HG03432 (cell line): Measurements from ENCODE around the gene LOC128125822.
"Not testable (repeated sequence)": the region's sequence is repeated elsewhere in the genome, so short reads cannot be mapped to it uniquely, and the experiment has no call there.

Experiments used
- ATAC-seq: cut with Tn5 transposase; IDR thresholded peaks from one replicate; pipeline ENCODE4 v1.9.1; 2021; ENCODE audit warnings: mild to moderate bottlenecking, moderate library complexity; ENCODE audit not compliant: unreplicated experiment

The LOC128125822 gene

DNA sequence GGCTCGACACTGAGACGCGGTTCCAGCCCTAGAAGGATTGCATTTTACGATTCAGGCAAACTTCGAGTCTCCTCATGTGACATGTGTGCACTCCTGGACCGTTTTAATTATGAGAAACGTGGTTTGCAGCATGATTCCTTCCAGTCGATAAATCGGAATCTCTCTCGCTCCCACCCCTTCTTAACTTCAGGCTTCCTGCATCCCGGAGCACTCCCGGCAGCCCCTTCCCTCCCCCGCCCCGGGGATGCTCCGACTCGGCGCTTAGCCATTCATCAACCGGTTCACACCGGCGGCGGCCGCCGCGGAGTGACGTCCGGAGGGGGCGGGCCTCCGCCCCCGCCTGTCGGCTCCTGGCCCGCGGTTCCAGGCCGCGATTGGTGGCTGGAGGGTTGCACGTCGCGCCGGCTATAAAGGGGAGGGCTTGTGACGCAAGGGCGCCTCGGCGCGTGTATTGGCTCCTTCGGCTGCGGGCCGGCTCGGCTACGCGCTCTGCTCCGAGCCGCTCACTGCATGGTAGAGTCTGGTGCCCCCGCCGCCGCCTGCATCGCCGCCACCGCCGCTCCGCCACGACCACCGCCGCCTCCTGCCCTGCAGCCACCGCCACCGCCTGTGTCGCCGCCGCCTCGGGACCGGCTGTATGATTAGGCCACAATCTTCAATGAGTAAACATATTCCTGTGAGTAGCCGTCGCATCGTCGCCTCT, at the start of gene LOC128125822, which contains the start of gene PTP4A1:
LOC128125822 (plus strand) TSS at position 437 of the 703 bp plus-strand sequence.
PTP4A1 (plus strand) TSS at position 437 of the 703 bp plus-strand sequence. CDS start 4,401 bp downstream, outside the sequence.
- ATAC-seq = peak; percentile 91

DNA sequence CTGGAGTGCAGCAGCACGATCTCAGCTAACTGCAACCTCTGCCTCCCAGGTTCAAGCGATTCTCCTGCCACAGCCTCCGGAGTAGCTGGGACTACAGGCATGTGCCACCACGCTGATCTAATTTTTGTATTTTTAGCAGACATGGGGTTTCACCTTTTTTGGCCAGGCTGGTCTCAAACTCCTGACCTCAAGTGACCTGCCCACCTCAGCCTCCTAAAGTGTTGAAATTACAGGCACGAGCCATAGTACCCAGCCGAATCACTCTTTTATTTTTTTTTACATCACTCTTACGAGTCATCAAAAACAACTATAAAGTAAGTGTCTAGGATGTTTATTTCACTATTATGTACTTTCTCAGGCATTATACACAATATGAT, 49.4 kb upstream of the LOC128125822 start:
- not testable (repeated sequence) for ATAC-seq

DNA sequence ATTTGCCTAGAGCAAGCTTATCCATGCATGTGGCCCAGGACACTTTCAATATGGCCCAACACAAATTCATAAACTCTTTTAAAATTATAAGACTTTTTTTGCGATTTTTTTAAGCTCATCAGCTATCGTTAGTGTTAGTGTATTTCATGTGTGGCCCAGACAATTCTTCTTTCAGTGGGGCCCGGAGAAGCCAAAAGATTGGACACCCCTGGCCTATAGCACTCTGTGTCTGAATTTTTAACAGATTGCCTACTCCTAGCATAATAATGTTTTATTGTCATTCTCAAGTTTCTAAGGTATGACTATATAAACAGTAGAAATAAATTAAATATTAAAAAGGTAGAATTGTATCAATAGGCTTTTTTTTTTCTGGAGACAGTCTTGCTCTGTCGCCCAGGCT, 48.6 kb upstream of the LOC128125822 start:
- ATAC-seq = no peak

DNA sequence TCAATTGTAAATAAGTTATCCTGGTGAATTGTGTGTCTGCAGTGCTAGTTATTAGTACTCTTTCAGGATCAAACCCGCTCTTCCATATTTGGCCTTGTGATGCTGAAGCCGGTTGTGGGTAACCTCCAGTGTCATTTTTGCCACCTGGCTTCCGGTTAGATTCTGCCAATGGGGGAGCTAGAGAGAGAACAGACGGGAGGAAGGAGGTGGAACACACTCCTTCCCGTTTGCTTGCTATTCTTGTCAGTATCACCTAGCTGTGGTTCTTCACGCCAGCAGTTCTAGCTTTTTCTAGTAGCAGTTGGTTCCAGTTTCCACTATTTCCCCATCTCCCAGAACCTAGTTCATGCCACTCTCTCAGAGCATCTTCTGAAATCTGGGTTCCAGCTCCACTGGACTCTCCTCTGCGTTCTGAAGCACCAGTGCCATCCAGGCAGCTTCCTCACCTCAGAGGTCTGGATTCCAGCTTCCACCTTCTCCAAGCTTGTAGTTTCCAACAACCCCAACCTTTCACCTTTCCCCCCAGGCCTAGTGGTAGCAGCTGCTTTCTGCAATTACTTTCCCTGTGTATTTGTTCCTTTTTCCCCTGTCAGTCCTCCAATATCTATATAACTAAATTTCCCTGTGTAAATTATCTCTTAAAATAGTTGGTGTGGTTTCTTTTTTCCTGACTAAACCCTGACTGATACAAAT, 46.9 kb upstream of the LOC128125822 start:
- no peak for ATAC-seq

DNA sequence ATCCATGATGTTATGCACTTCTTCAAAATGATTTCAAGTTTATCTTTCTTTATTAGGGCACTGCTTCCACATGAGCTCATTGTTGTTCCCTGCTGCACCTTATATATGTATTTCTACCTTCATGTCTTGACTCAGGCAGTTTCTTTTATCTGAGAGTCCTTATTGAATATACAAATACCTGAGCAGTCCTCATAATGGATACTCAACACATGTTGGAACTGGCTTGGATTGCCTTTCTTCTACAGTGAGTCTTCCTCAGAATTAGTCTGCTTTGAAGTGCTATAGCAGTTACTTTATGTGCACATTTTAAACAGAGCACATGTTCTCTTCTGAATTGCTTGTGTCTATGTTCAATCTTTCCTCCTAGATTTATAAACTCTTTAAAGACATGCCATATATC, 45.3 kb upstream of the LOC128125822 start:
- no peak for ATAC-seq

DNA sequence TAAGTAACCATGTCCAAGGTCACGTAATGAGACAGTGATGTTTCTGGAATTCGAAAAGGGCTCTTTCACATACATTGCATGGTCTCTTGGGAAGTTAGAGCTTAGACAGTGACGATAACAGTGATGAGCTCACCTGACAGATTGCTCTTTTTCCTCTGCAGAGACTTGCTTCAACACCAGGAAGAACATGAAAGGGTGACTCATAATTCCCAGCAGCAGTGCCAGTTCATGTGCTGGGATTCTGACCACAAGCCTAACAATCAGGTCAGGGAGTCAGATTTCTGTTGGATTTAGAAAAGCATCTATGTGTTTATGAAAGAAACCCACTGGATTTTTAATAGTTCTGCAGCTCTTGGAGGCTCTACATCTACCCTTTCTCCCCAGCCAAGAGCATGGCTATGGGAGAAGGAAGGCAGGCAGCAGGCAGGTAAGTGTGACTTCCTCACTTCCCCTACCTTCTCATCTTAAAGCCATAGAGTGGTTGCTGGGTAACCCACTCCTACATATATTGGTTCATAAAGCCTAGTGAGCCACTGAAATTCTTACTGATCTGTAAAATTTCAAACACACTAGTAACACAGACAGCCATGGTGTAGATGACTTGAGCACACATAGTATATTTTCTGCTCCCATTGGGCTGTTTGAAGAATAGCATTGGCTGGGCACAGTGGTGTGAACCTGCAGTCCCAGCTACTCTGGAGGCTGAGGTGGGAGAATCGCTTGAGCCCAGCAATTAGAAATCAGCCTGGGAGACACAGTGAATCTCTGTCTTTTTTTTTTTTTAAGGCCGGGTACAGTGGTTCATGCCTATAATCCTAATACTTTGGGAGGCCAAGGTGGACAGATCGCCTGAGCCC, 44.4 kb upstream of the LOC128125822 start:
- ATAC-seq = no peak

DNA sequence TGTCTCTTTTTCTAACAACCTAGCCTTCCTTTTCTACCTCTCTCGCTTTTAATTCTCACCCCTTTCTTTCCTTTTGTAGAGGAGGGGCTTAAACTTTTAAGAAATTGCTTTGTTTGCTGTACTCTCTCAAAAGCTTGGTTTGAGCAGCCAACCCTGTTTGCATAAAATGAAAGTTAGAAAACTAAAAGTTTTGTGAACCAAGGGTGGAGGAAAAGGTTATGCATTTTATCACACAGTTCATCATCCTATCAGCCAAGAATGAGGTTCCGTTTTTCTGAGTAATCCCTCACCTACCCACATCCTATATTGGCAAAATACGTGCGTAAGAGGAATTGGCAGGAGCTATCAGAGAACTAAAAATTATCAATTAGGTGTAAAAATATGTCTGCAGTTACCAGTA, 42.8 kb upstream of the LOC128125822 start:
- peak; percentile 47 for ATAC-seq

DNA sequence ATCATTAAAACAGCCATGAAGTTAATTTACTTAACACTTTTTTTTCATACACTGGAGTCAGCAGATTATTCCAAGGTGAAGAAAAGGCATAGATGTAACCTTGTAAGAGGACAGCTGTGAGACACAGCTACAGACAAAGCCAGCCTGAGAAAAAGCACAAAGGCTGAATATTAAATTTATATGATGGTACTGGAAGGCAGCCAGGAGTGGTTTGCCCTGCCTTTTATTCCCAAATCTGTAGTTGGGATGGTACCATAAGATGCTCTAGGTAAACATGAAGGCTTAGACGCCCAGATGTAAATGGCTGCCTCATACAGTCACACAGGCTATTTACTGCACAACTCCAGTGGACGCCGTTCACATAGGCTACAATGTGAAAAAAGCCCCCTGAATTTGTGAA, 42.1 kb upstream of the LOC128125822 start:
- ATAC-seq = no peak

DNA sequence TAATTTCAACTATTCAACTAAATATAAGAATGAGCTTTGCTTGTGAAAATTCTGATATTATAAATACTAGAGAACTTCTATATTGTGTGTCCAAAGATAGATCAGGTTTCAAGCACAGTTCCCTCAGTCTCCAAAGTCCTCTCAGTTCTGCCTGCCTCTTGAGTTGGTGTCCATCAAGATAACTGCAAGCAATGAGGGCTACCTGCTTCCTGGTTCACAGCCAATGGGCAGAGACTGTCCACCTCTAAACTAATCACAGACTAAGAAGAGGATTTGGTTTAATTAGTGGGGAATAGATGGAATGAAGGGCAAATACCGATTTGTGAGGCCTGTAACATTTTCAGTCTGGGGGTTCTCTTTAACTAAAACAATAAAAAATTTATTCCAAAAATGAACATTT, 41.3 kb upstream of the LOC128125822 start:
- ATAC-seq = no peak

DNA sequence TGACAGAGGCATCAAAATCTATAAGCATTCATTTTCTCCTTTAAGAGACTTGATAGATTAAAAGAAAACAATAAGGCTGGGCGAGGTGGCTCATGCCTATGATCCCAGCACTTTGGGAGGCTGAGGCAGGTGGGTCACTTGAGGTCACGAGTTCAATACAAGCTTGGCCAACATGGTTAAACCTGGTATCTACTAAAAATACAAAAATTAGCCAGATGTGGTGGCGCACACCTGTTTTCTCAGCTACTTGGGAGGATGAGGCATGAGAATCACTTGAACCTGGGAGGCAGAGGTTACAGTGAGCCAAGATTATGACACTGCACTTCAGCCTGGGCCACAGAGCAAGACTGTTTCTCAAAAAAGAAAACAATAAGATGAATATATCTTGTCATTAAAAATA, 39.3 kb upstream of the LOC128125822 start:
- no peak for ATAC-seq

DNA sequence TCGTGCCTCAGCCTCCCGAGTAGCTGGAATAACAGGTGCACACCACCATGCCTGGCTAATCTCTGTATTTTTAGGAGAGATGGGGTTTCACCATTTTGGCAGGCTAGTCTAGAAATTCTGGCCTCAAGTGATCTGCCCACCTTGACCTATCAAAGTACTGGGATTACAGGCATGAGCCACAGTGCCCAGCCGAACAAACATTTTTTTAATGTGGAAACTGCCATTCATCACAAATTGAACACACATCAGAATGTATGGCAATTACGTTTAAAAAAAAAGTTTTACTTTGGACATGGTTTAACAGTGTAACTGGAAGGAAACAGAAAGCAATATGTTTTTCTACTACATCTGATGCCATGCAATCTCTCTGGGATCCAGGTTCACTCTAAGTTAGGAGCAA, 38.3 kb upstream of the LOC128125822 start:
- no peak for ATAC-seq

DNA sequence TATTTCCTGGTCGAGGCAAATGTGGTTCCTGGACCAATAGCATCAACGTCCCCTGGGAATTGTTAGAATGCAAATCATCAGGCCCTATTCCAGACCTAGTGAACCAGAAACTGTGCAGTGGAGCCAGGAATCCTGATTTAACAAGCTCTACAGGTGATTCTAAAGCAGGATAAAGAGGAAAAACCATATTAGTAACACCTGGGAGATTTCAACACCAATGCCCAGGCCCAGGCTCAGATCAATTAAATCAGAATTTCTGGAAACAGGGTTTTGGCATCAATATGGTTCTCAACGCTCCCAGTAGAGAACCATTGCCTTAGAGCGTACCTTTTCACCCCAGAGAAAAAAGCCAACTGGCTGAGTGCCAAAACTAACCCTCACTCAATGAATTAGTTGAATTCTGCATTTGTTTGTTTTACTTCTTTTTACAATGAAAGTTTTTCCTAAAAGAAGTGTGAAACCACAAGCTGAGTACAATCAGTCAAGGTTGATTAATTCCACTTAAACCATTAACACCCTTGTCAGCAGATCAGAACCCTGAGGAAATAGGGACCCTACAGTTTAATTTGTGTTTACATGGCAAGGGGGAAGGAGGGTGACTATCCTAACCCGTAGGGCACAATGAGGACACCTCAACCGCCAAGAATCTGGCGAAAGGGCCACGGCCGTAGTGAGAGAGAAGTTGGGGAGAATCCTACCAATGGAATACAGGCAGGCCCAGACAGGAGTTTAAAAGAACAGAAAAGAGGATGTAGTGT, 34.9 kb upstream of the LOC128125822 start:
- ATAC-seq = peak; percentile 82

DNA sequence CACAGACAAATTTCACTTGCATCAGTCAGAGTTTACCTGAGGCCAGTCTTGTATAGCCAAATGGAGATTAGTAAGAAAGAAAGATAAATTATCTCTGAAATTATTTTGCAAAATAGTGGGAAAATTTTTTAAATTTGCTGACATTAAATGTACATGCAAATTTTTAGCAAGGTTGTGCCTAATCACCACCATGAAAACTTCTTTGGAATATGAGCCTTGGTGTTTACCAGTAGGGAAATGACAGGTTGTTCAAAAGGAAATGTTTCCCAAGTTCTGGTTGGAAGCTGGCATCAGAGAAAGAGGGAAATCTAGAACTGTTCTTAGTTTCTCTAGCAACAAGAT, 34.4 kb upstream of the LOC128125822 start:
- ATAC-seq = no peak

DNA sequence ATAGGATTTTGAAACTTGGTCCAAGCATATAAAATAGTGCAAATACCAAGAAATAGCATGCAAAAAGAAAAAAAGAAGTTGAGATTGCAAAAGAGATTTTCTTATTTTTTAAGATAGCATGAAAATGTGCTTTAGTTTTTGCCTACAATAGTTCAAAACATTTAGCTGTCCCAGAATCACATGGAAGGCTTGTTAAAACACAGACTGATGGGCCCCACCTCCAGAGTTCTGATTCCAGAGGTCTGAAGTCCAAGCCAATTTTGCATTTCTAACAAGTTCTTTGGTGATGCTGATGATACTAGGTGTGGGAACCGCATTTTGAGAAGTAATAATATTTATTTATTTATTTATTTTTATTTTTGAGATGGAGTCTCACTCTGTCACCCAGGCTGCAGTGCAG, 33.7 kb upstream of the LOC128125822 start:
- no peak for ATAC-seq

DNA sequence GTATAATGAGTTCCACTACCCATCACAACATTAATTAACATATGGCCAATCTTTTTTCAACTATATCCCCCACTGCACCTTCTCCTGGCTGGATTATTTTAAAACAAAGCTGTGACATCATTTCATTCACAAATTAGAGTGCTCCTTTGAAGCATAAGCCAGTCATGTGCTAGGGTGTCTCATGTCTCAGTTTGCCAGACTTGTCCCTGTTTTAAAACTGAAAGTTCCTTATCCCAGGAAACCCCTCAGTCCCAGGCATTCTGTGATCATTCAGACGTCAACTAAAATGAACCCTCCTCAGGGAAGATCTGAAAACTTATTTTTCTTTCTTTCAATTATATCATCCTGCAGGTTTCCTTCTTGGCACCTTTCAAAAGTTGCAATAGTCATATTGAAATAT, 29.3 kb upstream of the LOC128125822 start:
- ATAC-seq = no peak

DNA sequence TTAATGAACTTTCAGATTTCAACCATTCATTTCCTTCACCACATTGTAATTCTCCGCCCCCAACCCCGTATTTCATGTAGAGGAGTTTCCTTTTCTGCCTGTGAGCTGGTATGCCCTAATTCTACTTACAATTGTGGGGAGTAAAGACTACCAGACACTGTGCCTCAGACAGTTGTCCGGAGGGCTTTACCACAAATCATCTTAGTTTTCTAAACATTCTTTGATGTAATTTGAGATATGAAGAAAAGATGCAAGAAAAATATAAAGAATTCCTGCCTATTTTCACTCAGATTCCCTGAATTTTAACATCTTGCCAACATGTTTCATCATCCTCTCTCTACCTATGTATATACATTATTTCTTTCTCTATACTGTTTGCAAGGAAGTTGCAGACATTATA, 28.3 kb upstream of the LOC128125822 start:
- no peak for ATAC-seq

DNA sequence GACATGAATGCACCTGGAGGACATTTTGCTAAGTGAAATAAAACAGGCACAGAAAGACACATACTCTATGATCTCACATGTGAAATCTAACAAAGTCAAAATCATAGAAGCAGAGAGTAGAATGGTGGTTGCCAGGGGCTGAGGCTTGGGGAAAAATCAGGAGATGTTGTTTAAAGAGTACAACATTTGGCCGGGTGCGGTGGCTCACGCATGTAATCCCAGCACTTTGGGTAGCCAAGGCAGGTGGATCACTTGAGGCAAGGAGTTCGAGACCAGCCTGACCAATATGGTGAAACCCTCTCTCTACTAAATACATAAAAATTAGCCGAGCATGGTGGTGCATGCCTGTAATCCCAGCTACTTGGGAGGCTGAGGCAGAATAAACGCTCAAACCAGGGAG, 26.0 kb upstream of the LOC128125822 start:
- ATAC-seq = no peak

DNA sequence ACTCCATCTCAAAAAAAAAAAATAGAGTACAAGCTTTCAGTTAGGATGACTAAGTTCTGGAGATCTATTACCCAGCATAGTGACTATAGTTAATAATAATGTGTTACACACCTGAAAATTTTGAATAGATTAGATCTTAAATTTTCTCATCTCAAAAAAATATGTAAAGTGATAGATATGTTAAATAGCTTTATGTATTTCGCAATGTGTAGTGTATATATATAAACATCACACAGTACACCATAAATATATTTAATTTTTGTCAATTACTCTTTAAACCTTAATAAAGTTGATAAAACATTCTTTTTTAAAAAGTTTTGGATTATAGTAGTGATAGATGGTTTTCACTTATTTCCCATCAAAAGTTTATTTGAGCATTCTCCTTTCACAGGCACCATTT, 25.6 kb upstream of the LOC128125822 start:
- no peak for ATAC-seq

DNA sequence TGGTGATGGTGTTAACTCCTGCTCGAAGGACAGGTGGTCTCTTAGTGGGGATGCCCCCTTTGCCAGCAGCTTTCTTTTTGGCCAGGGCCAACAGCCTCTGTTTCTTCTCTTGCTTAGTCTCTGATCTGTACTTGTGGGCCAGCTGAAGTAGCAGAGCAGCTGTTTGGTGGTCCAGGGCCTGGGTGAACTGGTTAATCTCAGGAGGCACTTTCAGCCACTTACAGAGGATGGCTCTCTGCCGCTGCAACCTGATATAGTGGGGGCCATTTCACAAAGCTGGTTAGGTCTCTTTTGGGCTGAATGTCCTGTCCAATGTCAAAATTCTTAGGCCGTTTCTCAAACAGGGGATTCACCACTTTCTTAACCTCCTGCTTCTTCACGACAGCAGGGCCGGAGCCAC, 23.2 kb upstream of the LOC128125822 start:
- no peak for ATAC-seq

DNA sequence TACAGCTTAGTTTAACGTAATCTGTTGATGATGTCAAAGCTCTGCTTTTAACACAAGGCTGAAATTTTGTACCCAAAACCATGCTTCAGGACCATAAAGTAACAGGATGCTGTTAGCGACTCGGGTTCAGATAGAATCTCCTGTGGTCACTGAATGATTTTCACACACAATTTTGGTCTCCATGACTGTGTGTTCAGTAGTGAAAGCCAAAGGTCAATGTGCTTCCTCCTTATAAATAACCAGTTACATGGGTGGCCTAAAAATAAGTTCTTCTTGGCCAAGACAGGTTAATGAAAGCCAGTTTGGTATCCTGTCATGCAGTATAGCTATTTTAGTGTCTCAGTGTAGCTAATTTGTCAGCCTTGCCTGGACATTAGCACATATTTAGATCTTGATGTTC, 19.1 kb upstream of the LOC128125822 start:
- ATAC-seq = peak; percentile 98

DNA sequence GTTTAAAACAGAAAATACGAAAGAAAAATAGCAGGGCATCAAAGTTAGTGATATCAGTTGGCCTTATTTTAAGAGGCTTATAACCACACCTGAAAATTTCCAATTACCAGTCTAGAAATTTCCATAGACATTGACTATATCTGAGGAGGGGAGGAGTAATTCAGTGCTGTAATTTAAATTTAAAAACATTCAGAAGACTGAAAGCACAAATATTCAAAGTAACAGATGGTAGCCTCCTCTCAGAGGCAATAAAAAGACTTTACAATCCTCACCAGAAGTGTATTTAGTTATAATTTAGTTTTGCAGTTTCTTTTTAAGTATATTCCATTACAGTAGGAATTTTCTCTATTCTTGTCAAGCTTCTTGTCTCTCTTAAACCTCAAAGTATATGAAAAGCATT, 18.4 kb upstream of the LOC128125822 start:
- no peak for ATAC-seq
